D721Med (cell line): ENCODE data around the gene RTN4RL1.

ENCODE experiments used
- DNase-seq: peaks from one replicate; pipeline ENCODE4 v3.0.0; 2011; ENCODE audit warnings: low spot score; ENCODE audit not compliant: insufficient read length
- FAIRE-seq: peaks from 2 replicates; lab custom pipeline; 2011; peaks lifted over from hg19 to GRCh38; lab: Jason Lieb, UNC
- CTCF ChIP-seq: IDR thresholded peaks from 2 replicates; pipeline ENCODE4 v1.5.1; 2012; ENCODE audit warnings: mild to moderate bottlenecking, control low read depth; ENCODE audit not compliant: insufficient read depth; ENCODE audit errors: missing control alignments

Gene RTN4RL1

GRCh38 chr17:2009737-2010136 is 15.4 kb downstream of the RTN4RL1 start:
- FAIRE-seq (no peak), DNase-seq (no peak)
- TF ChIP-seq CTCF, result no peak

GRCh38 chr17:2008332-2009126 is 16.6 kb downstream of the RTN4RL1 start:
- DNase-seq (no peak), FAIRE-seq (no peak)
- TF ChIP-seq CTCF, result no peak

- no peak for FAIRE-seq
- no peak for TF ChIP-seq CTCF
- DNase-seq, result no peak
Observed at GRCh38 chr17:2004435-2004952, 20.6 kb downstream of the RTN4RL1 start.

- TF ChIP-seq CTCF, result no peak
- FAIRE-seq, result no peak
- no peak for DNase-seq
Observed at GRCh38 chr17:2003525-2003924, 21.6 kb downstream of the RTN4RL1 start.

GRCh38 chr17:2002767-2003329 is 22.3 kb downstream of the RTN4RL1 start:
- TF ChIP-seq CTCF, result no peak
- FAIRE-seq (no peak), DNase-seq (no peak)

- FAIRE-seq, result no peak
- DNase-seq, result no peak
- no peak for TF ChIP-seq CTCF
Observed at GRCh38 chr17:1999557-2000251, 25.4 kb downstream of the RTN4RL1 start.
